SU-DHL-6 (cell line): Measurements from ENCODE around the gene CDH23.

Experiments used
- H2AFZ ChIP-seq: fragments of 200-600 bp; sonication (generic); 2 replicates; pipeline ENCODE4 v1.6.1; 2014; ENCODE audit warnings: low read depth, mild to moderate bottlenecking, moderate library complexity, mixed read lengths, antibody characterized with exemption, low read length; ENCODE audit not compliant: severe bottlenecking
- H3F3A ChIP-seq: fragments of 200-600 bp; shearing (Covaris generic); 2 replicates; pipeline ENCODE4 v1.6.0; 2016; ENCODE audit warnings: antibody characterized with exemption, mild to moderate bottlenecking; ENCODE audit not compliant: insufficient read depth
- H3K27ac ChIP-seq: fragments of 200-600 bp; sonication (generic); 2 replicates; pipeline ENCODE4 v1.5.1; 2016; ENCODE audit warnings: low read depth, mild to moderate bottlenecking, low read length, moderate library complexity, mixed read lengths
- H3K27me3 ChIP-seq: fragments of 200-600 bp; sonication (generic), shearing (Covaris generic); 2 replicates; pipeline ENCODE4 v1.6.0; 2014; ENCODE audit warnings: mild to moderate bottlenecking, low read length
- H3K36me3 ChIP-seq: fragments of 200-600 bp; sonication (generic); 2 replicates; pipeline ENCODE4 v1.6.1; 2014; ENCODE audit warnings: mild to moderate bottlenecking, low read length, mixed read lengths
- H3K4me2 ChIP-seq: fragments of 300-600, 200-600 bp; shearing (Covaris generic), sonication (generic); 2 replicates; pipeline ENCODE4 v1.6.0; 2014; ENCODE audit warnings: low read length, low read depth, mild to moderate bottlenecking; ENCODE audit not compliant: poor library complexity, severe bottlenecking
- H3K4me3 ChIP-seq: fragments of 200-600 bp; sonication (generic); 2 replicates; pipeline ENCODE4 v1.5.1; 2014; ENCODE audit warnings: antibody characterized with exemption, low read length, mild to moderate bottlenecking, mixed read lengths; ENCODE audit not compliant: insufficient read depth, poor library complexity, severe bottlenecking
- H3K79me2 ChIP-seq: fragments of 200-600 bp; sonication (generic); 2 replicates; pipeline ENCODE4 v1.6.1; 2014; ENCODE audit warnings: mild to moderate bottlenecking, low read length, moderate library complexity; ENCODE audit not compliant: insufficient read depth
- H3K9ac ChIP-seq: fragments of 200-600 bp; sonication (generic); 2 replicates; pipeline ENCODE4 v1.7.0; 2014; ENCODE audit warnings: mild to moderate bottlenecking, low read length
- H3K9me2 ChIP-seq: fragments of 200-600 bp; sonication (generic); replicated peaks from 2 replicates; pipeline ENCODE4 v1.6.1; 2014; ENCODE audit warnings: low read length; ENCODE audit not compliant: insufficient read depth
- H3K9me3 ChIP-seq: fragments of 200-600 bp; sonication (generic); 2 replicates; pipeline ENCODE4 v1.6.1; 2014; ENCODE audit warnings: low read length, mixed read lengths; ENCODE audit not compliant: insufficient read depth
- H4K20me1 ChIP-seq: fragments of 200-600 bp; sonication (generic); 2 replicates; pipeline ENCODE4 v1.6.1; 2014; ENCODE audit warnings: low read depth, mild to moderate bottlenecking, antibody characterized with exemption, low read length, moderate library complexity, mixed read lengths
- EZH2phosphoT487 ChIP-seq: fragments of 200-600 bp; sonication (generic), shearing (Covaris generic); conservative IDR thresholded peaks from 2 replicates; pipeline ENCODE4 v1.6.1; 2018; ENCODE audit warnings: mild to moderate bottlenecking, antibody characterized with exemption, low read length, moderate library complexity, mixed read lengths
- TF ChIP-seq, protein P1 (sequence below): fragments of 200-600 bp; sonication (generic); IDR thresholded peaks from one replicate; pipeline ENCODE4 v1.5.1; 2017; ENCODE audit warnings: antibody characterized with exemption, mild to moderate bottlenecking, low read length, moderate library complexity; ENCODE audit not compliant: insufficient read depth, poor library complexity, severe bottlenecking

Gene CDH23

DNA sequence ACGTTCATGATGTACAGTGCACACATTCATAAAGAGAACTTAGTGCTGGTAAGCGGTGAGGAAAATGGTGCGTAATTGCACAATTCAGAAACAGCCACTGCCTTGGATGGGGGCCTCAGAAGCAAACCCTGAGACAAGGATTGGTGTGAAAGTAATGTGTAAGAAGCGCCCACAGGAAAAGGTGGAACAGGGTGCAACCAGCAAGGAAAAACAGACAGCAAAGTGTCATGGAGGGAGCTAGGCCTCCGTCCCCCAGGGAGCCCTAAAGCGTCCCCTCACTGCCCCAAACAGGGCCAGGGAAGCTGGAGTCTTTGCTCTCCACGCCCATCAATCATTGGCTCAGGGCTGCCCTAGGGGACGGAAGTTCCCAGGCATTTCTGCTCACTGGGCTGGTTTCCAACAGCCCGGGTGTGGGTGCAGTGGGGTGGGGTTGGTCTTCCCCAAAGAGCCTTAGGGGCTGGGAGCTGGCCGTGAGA, 332.5 kb downstream of the CDH23 start:
- Histone ChIP-seq H3K79me2 (no peaks in the 10 kb centered on the region), H3K4me3 (no peak overlapping the region), H3F3A (no peaks in the 10 kb centered on the region), H3K9ac (no peak overlapping the region), H3K9me2 (no peaks in the 10 kb centered on the region), H3K9me3 (no peaks in the 10 kb centered on the region), H3K36me3 (no peaks in the 10 kb centered on the region), H4K20me1 (no peaks in the 10 kb centered on the region), H3K27ac (no peak overlapping the region), H2AFZ (no peak overlapping the region), H3K27me3 (no peaks in the 10 kb centered on the region), H3K4me2 (no peak overlapping the region)
- TF ChIP-seq, protein P1, sequence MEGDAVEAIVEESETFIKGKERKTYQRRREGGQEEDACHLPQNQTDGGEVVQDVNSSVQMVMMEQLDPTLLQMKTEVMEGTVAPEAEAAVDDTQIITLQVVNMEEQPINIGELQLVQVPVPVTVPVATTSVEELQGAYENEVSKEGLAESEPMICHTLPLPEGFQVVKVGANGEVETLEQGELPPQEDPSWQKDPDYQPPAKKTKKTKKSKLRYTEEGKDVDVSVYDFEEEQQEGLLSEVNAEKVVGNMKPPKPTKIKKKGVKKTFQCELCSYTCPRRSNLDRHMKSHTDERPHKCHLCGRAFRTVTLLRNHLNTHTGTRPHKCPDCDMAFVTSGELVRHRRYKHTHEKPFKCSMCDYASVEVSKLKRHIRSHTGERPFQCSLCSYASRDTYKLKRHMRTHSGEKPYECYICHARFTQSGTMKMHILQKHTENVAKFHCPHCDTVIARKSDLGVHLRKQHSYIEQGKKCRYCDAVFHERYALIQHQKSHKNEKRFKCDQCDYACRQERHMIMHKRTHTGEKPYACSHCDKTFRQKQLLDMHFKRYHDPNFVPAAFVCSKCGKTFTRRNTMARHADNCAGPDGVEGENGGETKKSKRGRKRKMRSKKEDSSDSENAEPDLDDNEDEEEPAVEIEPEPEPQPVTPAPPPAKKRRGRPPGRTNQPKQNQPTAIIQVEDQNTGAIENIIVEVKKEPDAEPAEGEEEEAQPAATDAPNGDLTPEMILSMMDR: no peak
- TF ChIP-seq EZH2phosphoT487: no peak

DNA sequence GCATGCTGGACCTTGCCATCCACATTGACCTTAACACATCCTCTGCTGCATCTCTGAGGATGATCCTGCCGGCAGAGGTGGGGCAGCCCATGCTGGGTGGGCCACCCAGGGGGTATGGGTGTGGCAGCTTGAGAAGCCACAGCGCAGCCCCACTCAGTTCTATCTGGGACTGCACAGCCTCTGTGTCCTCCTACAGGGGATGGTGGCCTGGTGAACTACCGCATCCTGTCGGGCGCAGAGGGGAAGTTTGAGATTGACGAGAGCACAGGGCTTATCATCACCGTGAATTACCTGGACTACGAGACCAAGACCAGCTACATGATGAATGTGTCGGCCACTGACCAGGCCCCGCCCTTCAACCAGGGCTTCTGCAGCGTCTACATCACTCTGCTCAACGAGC, 335.1 kb downstream of the CDH23 start:
- no peaks in the 10 kb centered on the region for H3K9me3 ChIP-seq
- no peaks in the 10 kb centered on the region for H3F3A ChIP-seq
- no peaks in the 10 kb centered on the region for H3K36me3 ChIP-seq
- no peaks in the 10 kb centered on the region for H3K9me2 ChIP-seq
- no peak overlapping the region for H2AFZ ChIP-seq
- H4K20me1 ChIP-seq: no peaks in the 10 kb centered on the region
- TF ChIP-seq, protein P1: no peak
- no peak for TF ChIP-seq EZH2phosphoT487
- no peak overlapping the region for H3K9ac ChIP-seq
- H3K4me3 ChIP-seq: no peak overlapping the region
- H3K4me2 ChIP-seq: no peak overlapping the region
- H3K27ac ChIP-seq: no peak overlapping the region
- H3K79me2 ChIP-seq: no peaks in the 10 kb centered on the region
- H3K27me3 ChIP-seq: no peaks in the 10 kb centered on the region

DNA sequence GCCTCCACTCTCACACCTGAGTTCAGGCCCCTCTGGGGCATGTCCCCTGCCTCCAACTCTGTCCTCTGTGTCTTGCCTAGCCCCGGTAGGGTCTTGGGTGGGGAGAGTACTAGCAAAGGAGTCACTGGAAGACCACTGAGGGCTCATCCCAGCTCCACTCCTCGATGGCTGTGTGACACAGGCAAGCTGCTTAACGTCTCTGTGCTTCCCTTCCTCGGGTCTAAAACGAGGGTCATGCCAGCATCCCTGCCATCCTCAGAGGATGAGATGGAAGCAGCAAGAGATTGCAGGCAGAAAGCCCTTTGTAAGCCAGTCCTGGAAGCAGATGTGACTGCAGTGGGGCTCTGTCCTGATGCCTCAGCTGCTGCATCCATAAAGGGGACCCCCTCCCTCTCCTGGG, 338.1 kb downstream of the CDH23 start:
- Histone ChIP-seq H2AFZ (no peak overlapping the region), H3K79me2 (no peaks in the 10 kb centered on the region), H3K4me3 (no peak overlapping the region), H3K27ac (no peak overlapping the region), H3K9ac (no peak overlapping the region), H3K4me2 (no peak overlapping the region), H3K9me3 (no peaks in the 10 kb centered on the region), H3K36me3 (no peaks in the 10 kb centered on the region), H3K9me2 (no peaks in the 10 kb centered on the region), H3K27me3 (no peaks in the 10 kb centered on the region), H3F3A (no peaks in the 10 kb centered on the region), H4K20me1 (no peaks in the 10 kb centered on the region)
- TF ChIP-seq, protein P1: no peak
- TF ChIP-seq EZH2phosphoT487: no peak
